ENCODE results near the gene CPVL. TPM values are rescaled to one million over a fixed set of nuclear protein-coding genes. Genes with fewer than 3 reads are reported as not detected.

Gene CPVL
- total RNA-seq, 1 donor from 2014 or later, result 25.1 TPM

DNA sequence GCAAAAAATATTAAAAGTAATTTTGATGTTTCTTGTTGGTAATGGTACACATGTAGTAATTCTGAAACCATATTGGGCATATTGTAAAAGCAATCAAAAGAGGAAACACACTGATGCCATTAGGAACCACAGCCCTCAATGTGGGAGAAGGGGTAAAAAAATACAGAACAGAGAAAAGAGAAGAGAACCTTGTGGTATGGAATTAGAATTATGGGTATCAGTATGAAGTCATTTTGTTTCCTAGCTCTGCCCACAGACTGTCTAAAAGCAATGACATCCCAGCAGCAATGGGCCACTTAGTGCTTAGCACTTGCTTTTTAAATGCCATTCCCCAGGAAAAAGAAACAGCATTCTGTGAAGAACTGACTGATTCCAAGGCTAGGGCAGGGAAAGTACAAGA, 61.5 kb downstream of the CPVL start:
- no peaks in the 10 kb centered on the region for H3K27me3 ChIP-seq (ENCODE audit: control insufficient read depth in 3 of 3, insufficient read depth in 3 of 3, low read length in 3 of 3)
- H3K27ac ChIP-seq (ENCODE audit: low read depth, low read length), result no peak overlapping the region
- H3K4me1 ChIP-seq (ENCODE audit: control insufficient read depth in 3 of 3, insufficient read depth in 3 of 3, low read length in 3 of 3), result peaks cover 6 to 13% (median 13%) of the 10 kb centered on the region in 3 donors
- no peaks in the 10 kb centered on the region for H3K9me3 ChIP-seq (ENCODE audit: control insufficient read depth in 3 of 3, low read length in 3 of 3)
- H3K4me3 ChIP-seq (ENCODE audit: low read length in 3 of 3), result no peak overlapping the region
- no peak overlapping the region for H3K9ac ChIP-seq (ENCODE audit: low read depth in 1 of 3, low read length in 3 of 3)
- no peaks in the 10 kb centered on the region for H3K36me3 ChIP-seq (ENCODE audit: control insufficient read depth in 3 of 3, insufficient read depth in 3 of 3, low read length in 3 of 3)

DNA sequence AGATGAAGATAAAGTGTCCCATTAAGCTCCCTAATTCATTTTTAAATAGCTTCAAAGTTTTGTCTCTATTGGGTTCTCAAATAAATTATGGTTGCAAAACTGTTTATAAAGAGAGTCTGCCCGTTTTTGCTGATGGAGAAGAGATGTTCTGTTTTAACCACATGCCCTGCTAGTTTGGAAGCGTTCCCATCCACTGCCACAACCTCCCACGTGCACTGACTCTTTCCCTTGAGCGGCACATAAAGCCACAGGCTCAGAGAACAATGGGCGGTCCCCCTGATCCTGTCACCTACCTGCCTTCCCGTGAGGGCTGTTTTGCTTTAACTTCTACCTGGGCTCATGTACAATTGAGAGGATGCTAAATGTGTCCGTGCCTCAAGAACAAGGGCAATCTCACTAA, 65.5 kb downstream of the CPVL start:
- Histone ChIP-seq H3K4me1 (ENCODE audit: control insufficient read depth in 3 of 3, insufficient read depth in 3 of 3, low read length in 3 of 3) (no peaks in the 10 kb centered on the region), H3K9me3 (ENCODE audit: control insufficient read depth in 3 of 3, low read length in 3 of 3) (no peaks in the 10 kb centered on the region), H3K36me3 (ENCODE audit: control insufficient read depth in 3 of 3, insufficient read depth in 3 of 3, low read length in 3 of 3) (no peaks in the 10 kb centered on the region), H3K27me3 (ENCODE audit: control insufficient read depth in 3 of 3, insufficient read depth in 3 of 3, low read length in 3 of 3) (no peaks in the 10 kb centered on the region), H3K9ac (ENCODE audit: low read depth in 1 of 3, low read length in 3 of 3) (no peak overlapping the region), H3K27ac (ENCODE audit: low read depth, low read length) (no peak overlapping the region), H3K4me3 (ENCODE audit: low read length in 3 of 3) (no peak overlapping the region)

DNA sequence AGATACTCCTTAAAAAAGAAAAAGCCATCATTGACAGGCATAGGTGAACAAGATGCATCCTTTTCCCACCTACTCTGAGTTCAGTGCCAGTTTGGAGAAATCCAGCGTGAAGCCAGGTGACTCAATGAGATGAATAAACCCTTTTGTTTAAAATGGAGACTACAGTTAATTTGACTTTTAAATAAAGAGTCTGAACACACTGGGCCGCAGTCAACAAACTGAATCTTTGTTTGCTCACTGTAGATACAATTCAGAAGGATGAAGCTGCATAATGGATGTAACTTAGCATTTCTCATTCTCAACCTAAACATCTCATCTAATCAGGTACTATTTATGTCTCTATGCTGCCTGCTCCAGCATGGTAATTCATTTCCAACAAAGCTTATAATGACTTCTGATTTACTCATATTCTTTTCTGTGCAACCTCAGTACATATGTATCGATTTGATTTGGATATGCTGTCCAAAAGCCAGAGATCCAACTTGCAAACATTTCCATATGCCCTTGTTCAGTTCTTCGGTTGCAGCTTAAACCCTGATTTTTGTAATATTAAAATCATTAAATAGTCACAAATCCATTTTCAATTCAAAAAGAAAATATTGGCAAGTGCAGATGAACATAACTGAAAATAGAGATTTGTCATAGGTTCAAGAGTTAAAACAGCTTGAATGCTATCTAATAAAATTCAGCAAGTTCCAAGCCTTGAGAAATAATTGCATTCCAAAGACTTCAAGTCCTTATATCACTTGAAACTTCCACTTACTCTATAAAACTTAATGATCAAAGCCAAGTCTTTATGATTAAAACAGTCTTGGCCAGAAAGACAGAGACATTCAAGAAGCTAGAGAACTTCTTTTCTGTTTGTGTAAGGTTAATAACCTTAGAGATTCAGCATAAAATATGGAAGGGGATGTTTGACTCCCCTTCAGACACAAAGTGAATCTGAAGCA, 67.8 kb downstream of the CPVL start:
- Histone ChIP-seq H3K9me3 (ENCODE audit: control insufficient read depth in 3 of 3, low read length in 3 of 3) (no peaks in the 10 kb centered on the region), H3K4me3 (ENCODE audit: low read length in 3 of 3) (no peak overlapping the region), H3K36me3 (ENCODE audit: control insufficient read depth in 3 of 3, insufficient read depth in 3 of 3, low read length in 3 of 3) (no peaks in the 10 kb centered on the region), H3K27me3 (ENCODE audit: control insufficient read depth in 3 of 3, insufficient read depth in 3 of 3, low read length in 3 of 3) (no peaks in the 10 kb centered on the region), H3K27ac (ENCODE audit: low read depth, low read length) (no peak overlapping the region), H3K4me1 (ENCODE audit: control insufficient read depth in 3 of 3, insufficient read depth in 3 of 3, low read length in 3 of 3) (no peaks in the 10 kb centered on the region), H3K9ac (ENCODE audit: low read depth in 1 of 3, low read length in 3 of 3) (no peak overlapping the region)

DNA sequence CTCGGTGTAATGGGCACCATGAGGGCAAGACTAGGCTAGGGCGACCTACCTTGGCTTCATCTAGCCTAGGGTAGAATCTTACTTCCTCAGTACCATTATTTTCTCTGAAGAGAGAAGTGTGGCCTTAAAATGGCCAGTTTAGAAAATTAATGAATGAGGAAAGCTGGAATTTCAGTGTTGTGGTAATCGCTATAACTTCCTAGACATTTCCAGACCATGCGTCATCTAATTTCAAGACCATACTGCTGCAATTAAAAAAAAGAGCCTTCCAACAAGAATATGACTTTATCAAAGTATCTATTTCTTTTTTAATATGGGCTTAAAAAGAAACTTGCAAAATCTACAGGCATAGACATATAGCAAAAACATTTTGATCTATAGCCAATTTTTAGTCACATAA, 68.5 kb downstream of the CPVL start:
- Histone ChIP-seq H3K9ac (ENCODE audit: low read depth in 1 of 3, low read length in 3 of 3) (no peak overlapping the region), H3K9me3 (ENCODE audit: control insufficient read depth in 3 of 3, low read length in 3 of 3) (no peaks in the 10 kb centered on the region), H3K27me3 (ENCODE audit: control insufficient read depth in 3 of 3, insufficient read depth in 3 of 3, low read length in 3 of 3) (no peaks in the 10 kb centered on the region), H3K27ac (ENCODE audit: low read depth, low read length) (no peak overlapping the region), H3K36me3 (ENCODE audit: control insufficient read depth in 3 of 3, insufficient read depth in 3 of 3, low read length in 3 of 3) (no peaks in the 10 kb centered on the region), H3K4me3 (ENCODE audit: low read length in 3 of 3) (no peak overlapping the region), H3K4me1 (ENCODE audit: control insufficient read depth in 3 of 3, insufficient read depth in 3 of 3, low read length in 3 of 3) (no peaks in the 10 kb centered on the region)

DNA sequence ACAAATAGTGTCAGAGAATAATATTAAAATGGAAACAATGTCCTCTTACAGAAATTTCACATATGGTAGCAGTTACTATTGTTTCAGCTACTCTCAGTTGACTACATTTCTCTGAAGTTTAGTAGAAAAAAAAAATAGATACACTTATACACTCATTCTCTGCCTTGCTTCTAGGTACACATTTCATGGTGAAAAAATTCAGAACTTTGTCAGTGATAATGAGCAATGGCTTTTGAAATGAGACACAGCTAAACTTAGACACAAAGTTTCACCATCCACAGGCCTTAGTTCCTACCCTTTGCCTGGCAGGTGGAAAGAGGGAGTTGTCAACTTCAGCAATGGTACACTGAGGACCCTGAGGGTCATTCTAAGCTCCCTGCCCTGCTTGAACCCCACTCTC, 69.2 kb downstream of the CPVL start:
- Histone ChIP-seq H3K4me3 (ENCODE audit: low read length in 3 of 3) (no peak overlapping the region), H3K4me1 (ENCODE audit: control insufficient read depth in 3 of 3, insufficient read depth in 3 of 3, low read length in 3 of 3) (no peaks in the 10 kb centered on the region), H3K27ac (ENCODE audit: low read depth, low read length) (no peak overlapping the region), H3K9me3 (ENCODE audit: control insufficient read depth in 3 of 3, low read length in 3 of 3) (no peaks in the 10 kb centered on the region), H3K36me3 (ENCODE audit: control insufficient read depth in 3 of 3, insufficient read depth in 3 of 3, low read length in 3 of 3) (no peaks in the 10 kb centered on the region), H3K27me3 (ENCODE audit: control insufficient read depth in 3 of 3, insufficient read depth in 3 of 3, low read length in 3 of 3) (no peaks in the 10 kb centered on the region), H3K9ac (ENCODE audit: low read depth in 1 of 3, low read length in 3 of 3) (no peak overlapping the region)

DNA sequence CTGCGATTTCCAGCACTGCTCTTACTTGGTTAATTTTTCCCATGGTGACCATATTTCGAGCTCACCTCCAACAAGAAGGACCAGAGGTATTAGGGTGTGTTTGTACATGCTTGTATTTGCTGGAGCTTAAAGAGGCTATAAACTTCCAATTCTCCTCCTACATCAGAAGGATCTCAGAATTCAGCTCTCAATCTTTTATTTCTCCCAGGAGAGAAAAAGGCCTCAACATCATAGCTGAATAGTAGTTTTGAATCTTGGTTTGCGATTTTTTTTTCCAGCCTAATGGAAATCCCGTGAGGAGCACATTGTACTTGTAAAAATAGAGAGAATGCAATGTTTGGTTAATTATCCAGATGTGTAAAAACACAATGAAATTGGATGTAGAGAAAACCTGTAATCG, 69.7 kb downstream of the CPVL start:
- no peak overlapping the region for H3K27ac ChIP-seq (ENCODE audit: low read depth, low read length)
- no peaks in the 10 kb centered on the region for H3K9me3 ChIP-seq (ENCODE audit: control insufficient read depth in 3 of 3, low read length in 3 of 3)
- no peaks in the 10 kb centered on the region for H3K4me1 ChIP-seq (ENCODE audit: control insufficient read depth in 3 of 3, insufficient read depth in 3 of 3, low read length in 3 of 3)
- H3K9ac ChIP-seq (ENCODE audit: low read depth in 1 of 3, low read length in 3 of 3), result no peak overlapping the region
- H3K4me3 ChIP-seq (ENCODE audit: low read length in 3 of 3), result no peak overlapping the region
- no peaks in the 10 kb centered on the region for H3K36me3 ChIP-seq (ENCODE audit: control insufficient read depth in 3 of 3, insufficient read depth in 3 of 3, low read length in 3 of 3)
- no peaks in the 10 kb centered on the region for H3K27me3 ChIP-seq (ENCODE audit: control insufficient read depth in 3 of 3, insufficient read depth in 3 of 3, low read length in 3 of 3)

DNA sequence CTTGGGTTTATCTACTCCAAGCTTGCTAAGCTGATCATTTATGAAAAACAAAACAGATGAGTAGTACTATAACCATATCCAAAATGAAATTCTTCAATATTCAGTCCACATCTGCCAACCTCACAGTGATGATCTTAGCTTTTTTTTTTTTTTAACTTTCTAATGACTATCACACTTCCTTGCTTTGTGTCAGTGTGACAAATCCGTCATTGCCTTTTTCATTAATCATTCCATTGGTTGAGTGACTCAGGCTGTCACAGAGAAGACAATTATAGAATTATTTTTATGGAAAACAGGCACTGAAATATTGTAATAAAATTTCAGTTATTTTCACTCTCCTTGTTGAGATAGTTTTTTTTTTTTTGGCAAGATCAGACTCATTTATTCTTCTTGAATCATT, 70.7 kb downstream of the CPVL start:
- Histone ChIP-seq H3K27ac (ENCODE audit: low read depth, low read length) (no peak overlapping the region), H3K4me1 (ENCODE audit: control insufficient read depth in 3 of 3, insufficient read depth in 3 of 3, low read length in 3 of 3) (no peaks in the 10 kb centered on the region), H3K4me3 (ENCODE audit: low read length in 3 of 3) (no peak overlapping the region), H3K9me3 (ENCODE audit: control insufficient read depth in 3 of 3, low read length in 3 of 3) (no peaks in the 10 kb centered on the region), H3K9ac (ENCODE audit: low read depth in 1 of 3, low read length in 3 of 3) (no peak overlapping the region), H3K36me3 (ENCODE audit: control insufficient read depth in 3 of 3, insufficient read depth in 3 of 3, low read length in 3 of 3) (no peaks in the 10 kb centered on the region), H3K27me3 (ENCODE audit: control insufficient read depth in 3 of 3, insufficient read depth in 3 of 3, low read length in 3 of 3) (no peaks in the 10 kb centered on the region)

DNA sequence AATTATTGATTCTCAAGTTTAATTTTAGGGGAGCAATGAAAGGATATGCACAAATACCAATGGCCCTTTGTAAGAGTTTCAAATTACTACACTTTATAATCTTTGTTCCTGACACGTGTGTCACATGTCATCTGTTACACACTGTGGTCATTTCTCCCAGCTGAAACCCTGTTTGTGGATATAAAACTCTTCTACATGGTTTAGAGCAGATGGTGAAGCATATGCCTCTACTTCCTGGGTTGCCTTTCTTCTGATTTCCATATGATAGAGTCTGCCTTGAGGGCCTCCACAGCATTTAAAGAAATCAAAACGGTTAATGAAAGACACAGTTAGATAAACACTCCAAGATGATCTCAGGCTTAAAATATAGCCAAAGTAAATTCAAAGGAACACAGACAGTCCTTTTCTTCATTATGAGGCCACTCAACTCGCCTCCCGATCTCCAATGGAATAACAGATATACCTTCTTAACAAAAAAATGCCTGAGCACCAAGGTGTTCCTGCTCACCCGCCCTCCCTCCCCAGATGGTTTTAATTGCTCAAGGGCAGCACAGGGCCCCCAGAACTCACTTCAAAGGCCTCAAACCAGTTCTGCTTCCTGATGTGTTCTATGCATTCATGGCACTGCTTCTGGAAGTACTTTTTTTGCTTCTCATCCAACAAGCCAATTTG, 75.0 kb downstream of the CPVL start:
- Histone ChIP-seq H3K9ac (ENCODE audit: low read depth in 1 of 3, low read length in 3 of 3) (no peak overlapping the region), H3K27ac (ENCODE audit: low read depth, low read length) (no peak overlapping the region), H3K36me3 (ENCODE audit: control insufficient read depth in 3 of 3, insufficient read depth in 3 of 3, low read length in 3 of 3) (no peaks in the 10 kb centered on the region), H3K27me3 (ENCODE audit: control insufficient read depth in 3 of 3, insufficient read depth in 3 of 3, low read length in 3 of 3) (no peaks in the 10 kb centered on the region), H3K9me3 (ENCODE audit: control insufficient read depth in 3 of 3, low read length in 3 of 3) (no peaks in the 10 kb centered on the region), H3K4me1 (ENCODE audit: control insufficient read depth in 3 of 3, insufficient read depth in 3 of 3, low read length in 3 of 3) (no peaks in the 10 kb centered on the region), H3K4me3 (ENCODE audit: low read length in 3 of 3) (no peak overlapping the region)

DNA sequence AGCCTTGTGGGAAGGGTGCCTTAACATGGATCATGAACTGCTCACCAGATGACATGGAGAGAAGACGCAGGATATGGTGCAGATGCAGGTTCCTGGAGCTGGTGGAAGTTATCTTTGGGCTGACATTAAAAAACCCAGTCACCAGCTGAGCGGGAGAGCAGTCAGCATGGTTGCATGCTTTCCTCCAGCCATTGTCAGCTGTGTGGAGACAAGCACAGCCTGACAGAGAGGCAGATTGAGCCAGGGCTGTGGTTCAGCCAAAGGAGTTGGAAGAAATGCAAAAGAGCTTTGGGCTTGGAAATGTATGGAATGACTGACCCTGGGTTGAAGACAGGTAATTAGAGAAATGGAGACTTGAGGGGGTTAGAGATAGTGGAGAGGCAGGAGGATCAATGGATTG, 79.7 kb downstream of the CPVL start:
- H3K36me3 ChIP-seq (ENCODE audit: control insufficient read depth in 3 of 3, insufficient read depth in 3 of 3, low read length in 3 of 3), result no peaks in the 10 kb centered on the region
- no peaks in the 10 kb centered on the region for H3K27me3 ChIP-seq (ENCODE audit: control insufficient read depth in 3 of 3, insufficient read depth in 3 of 3, low read length in 3 of 3)
- H3K4me3 ChIP-seq (ENCODE audit: low read length in 3 of 3), result no peak overlapping the region
- H3K9me3 ChIP-seq (ENCODE audit: control insufficient read depth in 3 of 3, low read length in 3 of 3), result no peaks in the 10 kb centered on the region
- no peaks in the 10 kb centered on the region for H3K4me1 ChIP-seq (ENCODE audit: control insufficient read depth in 3 of 3, insufficient read depth in 3 of 3, low read length in 3 of 3)
- no peak overlapping the region for H3K9ac ChIP-seq (ENCODE audit: low read depth in 1 of 3, low read length in 3 of 3)
- no peak overlapping the region for H3K27ac ChIP-seq (ENCODE audit: low read depth, low read length)

DNA sequence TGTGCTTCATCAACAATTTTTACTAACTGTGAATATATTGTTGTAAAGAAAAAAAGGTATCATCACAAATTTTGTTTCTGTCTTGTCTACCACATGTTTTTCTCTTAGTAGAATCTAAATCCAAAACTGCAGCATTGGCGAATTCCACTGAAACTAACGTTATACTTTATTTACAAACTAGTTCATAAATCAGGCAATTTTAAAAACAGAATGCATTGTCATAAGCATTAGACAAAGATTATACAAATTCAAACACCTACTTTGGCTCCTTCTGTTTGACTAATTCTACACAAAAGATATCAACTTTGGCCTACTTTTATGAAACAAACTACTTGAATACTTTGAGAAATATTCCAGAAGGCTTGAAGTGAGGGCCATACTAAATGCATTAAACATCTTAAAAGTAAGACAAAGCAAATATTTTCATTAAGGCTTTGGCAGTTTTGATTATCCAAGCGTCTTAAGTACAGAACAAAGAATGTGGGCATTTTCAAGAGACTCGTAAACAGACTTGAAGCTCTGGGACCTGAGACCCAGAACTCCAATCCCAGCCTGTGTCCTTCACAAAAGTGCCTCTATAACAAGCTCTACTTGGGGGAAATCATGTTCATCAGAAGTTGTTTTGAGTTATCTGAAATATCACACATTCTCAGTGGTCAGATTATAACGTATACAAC, 81.0 kb downstream of the CPVL start:
- Histone ChIP-seq H3K27me3 (ENCODE audit: control insufficient read depth in 3 of 3, insufficient read depth in 3 of 3, low read length in 3 of 3) (no peaks in the 10 kb centered on the region), H3K9ac (ENCODE audit: low read depth in 1 of 3, low read length in 3 of 3) (no peak overlapping the region), H3K27ac (ENCODE audit: low read depth, low read length) (no peak overlapping the region), H3K9me3 (ENCODE audit: control insufficient read depth in 3 of 3, low read length in 3 of 3) (no peaks in the 10 kb centered on the region), H3K4me1 (ENCODE audit: control insufficient read depth in 3 of 3, insufficient read depth in 3 of 3, low read length in 3 of 3) (no peaks in the 10 kb centered on the region), H3K36me3 (ENCODE audit: control insufficient read depth in 3 of 3, insufficient read depth in 3 of 3, low read length in 3 of 3) (no peaks in the 10 kb centered on the region), H3K4me3 (ENCODE audit: low read length in 3 of 3) (no peak overlapping the region)
